Retinal pigment epithelial cell (primary cell): ENCODE measurements around the gene C16orf87.

ENCODE experiments used
- DNase-seq: peaks from one replicate; pipeline ENCODE4 v3.0.0-alpha.2; 2010; ENCODE audit warnings: low read depth
- H3K4me3 ChIP-seq: 2 replicates; pipeline ENCODE4 v1.5.1; 2011; ENCODE audit warnings: mild to moderate bottlenecking, low read length, control low read depth, moderate library complexity
- TF ChIP-seq, protein P1 (sequence below): conservative IDR thresholded peaks from 2 replicates; pipeline ENCODE4 v1.5.1; 2011; ENCODE audit warnings: low read depth, low read length, control low read depth, inconsistent platforms

C16orf87 gene

GRCh38 chr16:46862555-46863447, 31.8 kb upstream of the C16orf87 start:
- no peak overlapping the region for H3K4me3 ChIP-seq
- DNase-seq = no peak
- TF ChIP-seq, protein P1, sequence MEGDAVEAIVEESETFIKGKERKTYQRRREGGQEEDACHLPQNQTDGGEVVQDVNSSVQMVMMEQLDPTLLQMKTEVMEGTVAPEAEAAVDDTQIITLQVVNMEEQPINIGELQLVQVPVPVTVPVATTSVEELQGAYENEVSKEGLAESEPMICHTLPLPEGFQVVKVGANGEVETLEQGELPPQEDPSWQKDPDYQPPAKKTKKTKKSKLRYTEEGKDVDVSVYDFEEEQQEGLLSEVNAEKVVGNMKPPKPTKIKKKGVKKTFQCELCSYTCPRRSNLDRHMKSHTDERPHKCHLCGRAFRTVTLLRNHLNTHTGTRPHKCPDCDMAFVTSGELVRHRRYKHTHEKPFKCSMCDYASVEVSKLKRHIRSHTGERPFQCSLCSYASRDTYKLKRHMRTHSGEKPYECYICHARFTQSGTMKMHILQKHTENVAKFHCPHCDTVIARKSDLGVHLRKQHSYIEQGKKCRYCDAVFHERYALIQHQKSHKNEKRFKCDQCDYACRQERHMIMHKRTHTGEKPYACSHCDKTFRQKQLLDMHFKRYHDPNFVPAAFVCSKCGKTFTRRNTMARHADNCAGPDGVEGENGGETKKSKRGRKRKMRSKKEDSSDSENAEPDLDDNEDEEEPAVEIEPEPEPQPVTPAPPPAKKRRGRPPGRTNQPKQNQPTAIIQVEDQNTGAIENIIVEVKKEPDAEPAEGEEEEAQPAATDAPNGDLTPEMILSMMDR = no peak

- H3K4me3 ChIP-seq = no peak overlapping the region
- DNase-seq = no peak
- TF ChIP-seq, protein P1 = no peak
Measured at GRCh38 chr16:46859719-46860152, 28.8 kb upstream of the C16orf87 start.

DNA sequence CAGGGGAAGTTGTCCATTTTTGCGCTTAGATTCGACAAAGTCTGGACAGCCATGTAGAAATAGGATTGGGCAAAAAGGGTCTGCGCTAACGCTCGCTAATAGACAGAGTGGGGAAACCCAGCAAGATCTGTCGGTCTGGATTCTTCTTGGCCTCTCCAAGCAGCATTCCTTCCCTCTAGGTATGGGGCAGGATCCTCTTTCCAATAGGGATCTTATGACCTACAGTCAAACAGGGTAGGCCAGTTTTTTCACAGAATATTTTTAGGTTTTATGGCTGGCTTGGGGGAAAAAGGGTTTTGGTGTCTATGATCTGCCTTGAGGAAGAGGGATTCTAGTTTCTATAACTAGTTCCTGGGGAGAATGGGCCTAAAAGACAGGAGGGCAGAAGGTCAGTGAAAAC, 27.2 kb upstream of the C16orf87 start:
- no peak for DNase-seq
- TF ChIP-seq, protein P1 = no peak
- no peak overlapping the region for H3K4me3 ChIP-seq

DNA sequence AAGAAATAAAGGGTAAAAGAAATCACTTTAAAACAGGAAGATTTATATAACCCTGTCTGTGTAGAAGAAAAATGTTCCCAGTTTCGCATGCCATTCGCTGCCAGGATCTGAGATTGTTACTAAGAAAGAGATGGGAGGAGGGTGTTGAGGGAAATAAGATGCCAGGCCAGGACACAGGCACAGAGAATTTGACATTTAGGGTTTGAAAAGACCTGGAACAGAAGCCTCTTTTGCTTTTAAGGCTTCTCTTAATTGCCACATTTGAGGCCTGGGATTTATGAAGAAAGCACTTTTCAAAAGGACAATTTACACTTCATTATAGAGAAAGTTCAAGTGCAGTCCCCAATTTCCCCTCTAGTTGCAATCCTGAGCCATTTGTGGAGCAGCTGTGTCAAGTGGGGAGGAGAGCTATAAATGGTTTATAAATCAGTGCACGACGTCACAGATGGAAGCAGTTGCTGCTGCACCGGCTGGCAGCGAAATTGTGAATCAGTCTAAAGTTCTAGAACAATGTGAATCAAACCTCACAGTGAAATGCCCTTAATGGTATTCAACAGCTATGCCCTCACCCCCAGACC, 26.5 kb upstream of the C16orf87 start:
- TF ChIP-seq, protein P1 = peak; percentile 60
- peak; percentile 15 for DNase-seq
- H3K4me3 ChIP-seq = no peak overlapping the region

DNA sequence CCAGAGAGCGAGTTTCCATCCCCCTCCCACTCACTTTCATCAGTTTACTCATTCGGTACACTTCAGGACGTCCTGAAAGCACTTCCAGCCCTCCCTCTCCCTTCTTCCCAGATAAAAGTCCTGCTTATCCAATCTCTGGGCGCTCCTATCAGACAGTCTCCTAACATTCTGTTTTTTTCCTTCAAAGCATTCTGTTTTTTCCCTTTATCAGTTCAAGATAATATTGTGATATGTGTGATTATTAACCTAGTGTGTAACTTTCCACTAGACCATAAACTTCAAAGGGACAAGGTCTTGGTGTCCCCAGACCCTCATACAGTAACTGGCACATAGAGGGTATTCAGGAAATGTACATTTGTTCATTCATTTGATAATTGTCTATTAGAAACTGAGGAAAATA, 24.4 kb upstream of the C16orf87 start:
- no peak overlapping the region for H3K4me3 ChIP-seq
- TF ChIP-seq, protein P1 = no peak
- DNase-seq = no peak

DNA sequence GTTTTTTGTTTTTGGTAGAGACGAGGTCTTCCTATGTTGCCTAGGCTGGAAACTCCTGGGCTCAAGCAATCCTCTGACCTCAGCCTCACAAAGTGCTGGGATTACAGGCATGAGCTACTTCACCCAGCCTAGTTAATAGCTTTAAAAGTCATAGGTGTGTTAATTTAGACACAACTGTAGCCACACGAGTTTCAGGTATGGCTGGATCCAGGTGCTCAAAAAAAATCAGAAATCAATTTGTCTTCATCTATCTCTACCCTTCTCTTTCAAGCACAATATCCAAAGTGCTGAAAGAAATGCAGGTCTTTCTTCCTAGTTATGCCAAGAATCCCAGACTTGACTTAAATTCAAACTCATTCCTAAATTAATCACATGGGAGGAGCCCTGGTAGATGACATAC, 23.9 kb upstream of the C16orf87 start:
- TF ChIP-seq, protein P1 = no peak
- DNase-seq = no peak
- no peak overlapping the region for H3K4me3 ChIP-seq
